GM10847 (cell line): ENCODE measurements around the gene BMP8A.

Experiments
- POLR2A ChIP-seq: IDR thresholded peaks from 2 replicates; pipeline ENCODE4 v1.6.1; 2011; ENCODE audit not compliant: insufficient read length; ENCODE audit errors: extremely low read depth

BMP8A gene

GRCh38 chr1:39539252-39539790 lies 47.9 kb downstream of the BMP8A start:
- TF ChIP-seq POLR2A, result no peak

DNA sequence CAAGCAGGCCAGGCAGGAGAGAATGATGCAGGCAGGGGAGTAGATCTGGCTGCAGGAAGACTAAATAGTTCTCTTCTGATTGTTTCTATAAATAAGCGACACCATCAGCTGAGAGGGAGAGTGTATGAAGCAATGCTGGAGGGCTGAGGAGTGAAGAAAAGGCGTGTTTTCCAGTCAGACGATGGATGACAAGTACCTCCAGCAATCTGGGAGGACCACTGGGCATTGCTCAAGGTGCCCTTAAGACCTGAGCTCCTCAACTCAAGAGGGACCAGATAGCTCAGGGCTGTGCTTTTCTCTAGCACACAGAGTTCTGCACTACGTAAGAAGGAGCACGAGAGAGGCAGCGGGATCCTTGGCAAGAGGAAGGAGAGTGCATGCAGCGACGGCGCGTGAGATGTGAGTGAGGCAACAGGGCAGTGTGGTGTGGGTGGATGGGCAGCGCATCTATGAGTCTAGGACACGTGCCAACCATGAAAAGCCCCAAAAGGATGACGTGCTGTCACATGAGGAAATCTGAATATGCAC lies 49.1 kb downstream of the BMP8A start:
- TF ChIP-seq POLR2A, result no peak

- no peak for TF ChIP-seq POLR2A
These were observed 51.5 kb downstream of the BMP8A start for GRCh38 chr1:39542924-39543323.

GRCh38 chr1:39544327-39544726 lies 52.9 kb downstream of the BMP8A start:
- TF ChIP-seq POLR2A, result no peak

- TF ChIP-seq POLR2A, result no peak
These were observed 54.1 kb downstream of the BMP8A start for GRCh38 chr1:39545531-39545930.

GRCh38 chr1:39554277-39554676 lies 62.8 kb downstream of the BMP8A start:
- TF ChIP-seq POLR2A, result no peak

DNA sequence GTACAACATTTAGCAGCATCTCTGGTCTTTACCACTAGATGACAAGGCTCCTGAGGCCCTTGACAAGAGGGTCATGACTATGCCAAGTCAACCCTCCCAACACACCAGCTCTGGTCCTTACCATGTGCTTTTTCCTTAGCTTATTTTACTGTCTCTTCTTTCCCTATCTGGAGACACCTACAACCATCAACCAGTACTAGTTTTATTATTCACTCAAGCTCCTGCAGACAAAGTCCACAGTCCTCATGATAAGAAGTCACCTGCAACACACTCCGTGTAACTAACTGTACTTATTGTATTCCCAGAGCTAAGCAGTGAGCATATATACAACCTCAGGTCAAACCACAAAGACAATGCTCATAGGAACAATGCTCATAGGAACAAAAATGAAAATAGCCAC lies 69.8 kb downstream of the BMP8A start:
- no peak for TF ChIP-seq POLR2A

GRCh38 chr1:39562886-39563285 lies 71.5 kb downstream of the BMP8A start:
- no peak for TF ChIP-seq POLR2A

DNA sequence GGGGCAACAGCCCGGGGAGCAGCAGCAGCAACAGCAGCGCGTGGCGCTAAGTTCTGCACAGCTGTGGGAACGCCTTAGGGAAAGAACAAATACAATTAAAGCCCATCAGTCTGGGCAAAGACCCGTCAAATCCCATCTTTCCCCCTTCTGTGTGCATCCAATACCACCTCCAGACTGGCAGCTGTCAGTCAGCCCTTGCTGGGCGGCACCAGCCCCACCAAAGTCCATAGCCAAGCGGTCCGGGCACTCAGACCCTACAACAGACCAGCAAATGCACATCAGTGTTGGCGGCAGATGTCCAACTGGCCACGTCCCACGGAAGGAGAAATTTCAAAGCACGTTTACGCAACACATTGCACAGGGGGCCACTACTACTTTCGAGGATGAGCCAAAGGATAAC lies 72.2 kb downstream of the BMP8A start:
- TF ChIP-seq POLR2A, result no peak

DNA sequence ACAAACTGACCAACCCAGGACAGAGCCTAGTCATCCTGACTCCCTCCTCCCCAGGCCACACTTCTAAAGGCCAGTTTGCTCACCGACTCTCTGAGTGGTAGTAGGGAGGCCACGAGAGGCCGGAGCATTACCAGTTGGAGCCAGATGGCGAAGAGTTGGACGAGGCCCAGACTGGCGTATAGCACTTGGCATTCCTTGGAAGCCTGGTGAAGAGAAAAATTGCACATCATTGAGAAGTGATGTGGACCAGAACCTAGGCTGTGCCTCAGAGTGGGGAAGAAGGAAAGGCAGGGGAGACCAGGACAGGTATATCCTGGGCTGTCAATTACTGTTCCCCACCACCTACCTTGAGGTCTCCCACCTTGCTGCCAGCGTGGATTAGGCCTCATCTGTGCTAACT lies 72.9 kb downstream of the BMP8A start:
- TF ChIP-seq POLR2A, result no peak

GRCh38 chr1:39564941-39565340 lies 73.5 kb downstream of the BMP8A start:
- no peak for TF ChIP-seq POLR2A

DNA sequence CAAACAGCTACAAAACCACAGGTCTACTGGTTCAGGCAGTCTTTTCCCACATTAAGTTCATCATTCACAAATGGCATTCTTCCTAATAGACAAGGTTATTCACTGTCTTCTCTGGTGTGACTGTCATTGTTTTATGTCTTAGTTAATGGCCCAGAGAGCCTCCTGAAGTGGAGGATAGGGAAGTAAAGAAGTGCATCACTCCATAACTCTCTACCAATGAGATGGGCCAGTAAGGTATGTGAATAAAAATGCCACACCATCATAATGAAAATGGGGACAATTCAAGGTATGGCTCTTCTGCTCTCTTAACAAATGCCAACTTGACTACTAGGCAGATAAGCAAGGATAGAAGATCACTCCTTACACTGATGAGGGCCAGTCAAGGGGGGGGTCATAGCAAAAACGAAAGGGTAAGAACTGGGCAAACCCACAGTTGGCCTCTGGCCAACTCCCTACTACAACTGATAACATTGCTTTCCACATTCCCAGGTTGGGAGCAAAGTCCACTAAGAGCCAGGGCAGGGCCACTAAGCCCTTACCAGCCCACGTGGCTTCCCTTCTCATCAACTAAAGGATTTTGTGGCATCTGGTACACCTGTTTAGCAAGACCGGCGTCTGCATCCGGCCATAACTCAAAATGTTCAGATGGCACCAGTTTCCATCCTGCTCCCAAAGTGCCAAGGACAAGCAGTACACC lies 75.2 kb downstream of the BMP8A start:
- no peak for TF ChIP-seq POLR2A

DNA sequence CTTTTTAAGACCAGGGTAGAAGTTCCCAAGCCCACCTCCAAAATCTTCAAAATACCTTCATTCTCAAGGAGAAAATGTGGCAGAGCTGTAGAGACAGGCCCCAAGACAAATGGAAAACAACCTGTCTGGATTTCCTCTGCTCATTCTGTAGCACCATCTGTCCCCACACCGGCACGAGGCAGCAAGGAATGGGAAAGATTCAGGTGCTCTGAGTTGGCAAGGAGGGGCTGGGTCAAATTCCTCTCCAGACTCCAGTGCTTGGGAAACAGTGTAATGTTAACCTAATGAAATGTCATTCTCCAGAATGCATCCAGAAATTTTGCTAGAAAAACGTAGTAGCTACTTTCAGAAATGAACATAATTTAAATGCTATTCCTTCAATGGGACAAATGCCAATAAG lies 75.9 kb downstream of the BMP8A start:
- TF ChIP-seq POLR2A, result no peak

- no peak for TF ChIP-seq POLR2A
These were observed 76.8 kb downstream of the BMP8A start for GRCh38 chr1:39568208-39568607.

DNA sequence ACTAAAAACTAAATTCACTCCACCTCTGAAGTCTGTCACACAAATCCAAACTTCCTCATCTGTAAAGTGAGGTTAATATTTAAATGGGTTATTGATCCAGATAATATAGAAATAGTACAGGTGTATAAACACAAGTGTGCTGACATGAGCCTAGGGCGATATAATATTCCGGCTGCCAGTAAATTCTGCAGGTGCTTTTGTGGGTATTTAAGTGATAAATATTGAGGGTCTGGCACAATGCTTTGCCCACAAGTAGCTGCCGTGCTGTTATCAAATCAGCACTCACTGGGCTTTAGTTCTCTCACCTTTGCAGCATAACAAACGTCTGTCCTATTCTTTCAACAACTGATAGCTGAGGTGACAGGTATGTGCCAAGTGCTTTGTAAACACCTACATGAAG lies 77.6 kb downstream of the BMP8A start:
- TF ChIP-seq POLR2A, result no peak

DNA sequence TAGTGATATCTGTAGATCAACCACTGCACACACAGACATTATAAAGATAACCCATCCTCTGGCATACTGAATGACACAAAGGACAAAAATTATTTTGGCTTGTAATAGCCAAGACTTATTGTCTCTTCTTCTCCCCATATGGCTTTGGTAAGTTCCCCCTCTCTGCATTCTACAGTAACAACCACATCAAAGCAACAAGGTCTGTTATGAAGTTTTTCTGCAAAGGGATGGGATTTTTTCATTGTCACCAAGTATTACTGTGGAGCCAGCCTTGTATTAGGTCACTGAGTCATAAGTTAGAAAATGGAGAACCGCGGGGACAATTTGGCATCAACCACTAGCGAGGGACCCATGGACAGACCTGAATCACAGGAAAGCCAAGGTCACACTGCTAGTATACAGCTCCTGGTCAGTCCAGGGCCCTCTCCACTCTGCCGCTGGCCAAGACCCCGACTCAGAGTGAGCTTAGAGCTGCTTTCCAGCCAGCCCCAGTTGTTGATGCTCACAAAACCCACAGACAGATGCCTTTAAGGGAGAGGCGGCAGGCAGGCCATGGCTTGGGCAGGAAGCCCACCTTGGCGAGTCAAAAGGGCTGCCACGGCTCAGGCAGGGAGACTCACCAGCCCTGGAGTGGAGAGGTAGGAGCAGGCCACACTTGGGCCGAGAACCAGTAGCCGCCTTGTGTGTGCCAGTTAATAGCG lies 79.2 kb downstream of the BMP8A start:
- TF ChIP-seq POLR2A, result no peak
